Measurements from ENCODE around the gene CAMKMT.

CAMKMT gene

DNA sequence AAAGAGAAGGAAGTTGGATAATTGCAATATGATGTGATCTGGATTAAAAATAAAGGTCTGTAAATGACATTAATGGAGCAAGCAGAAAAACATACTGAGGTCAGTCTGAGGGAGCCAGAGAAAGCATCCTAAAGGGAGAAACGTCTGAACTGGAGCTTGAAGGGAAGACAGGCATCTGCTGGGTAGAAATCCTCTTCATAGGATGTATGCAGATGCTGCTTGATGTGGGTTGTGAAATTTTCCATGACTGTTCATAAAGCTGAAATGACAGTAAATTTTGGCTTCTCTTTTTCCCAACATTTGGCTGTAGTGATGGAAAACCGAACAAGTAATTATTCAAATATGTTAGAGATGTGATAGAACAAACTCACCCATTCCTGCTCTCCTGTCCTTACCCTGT, 287.6 kb downstream of the CAMKMT start:
- no peak for DNase-seq (ENCODE audit: low read depth, low spot score)

- no peak for DNase-seq (ENCODE audit: low read depth, low spot score)
Measured at GRCh38 chr2:44650796-44651195, 289.0 kb downstream of the CAMKMT start.

DNA sequence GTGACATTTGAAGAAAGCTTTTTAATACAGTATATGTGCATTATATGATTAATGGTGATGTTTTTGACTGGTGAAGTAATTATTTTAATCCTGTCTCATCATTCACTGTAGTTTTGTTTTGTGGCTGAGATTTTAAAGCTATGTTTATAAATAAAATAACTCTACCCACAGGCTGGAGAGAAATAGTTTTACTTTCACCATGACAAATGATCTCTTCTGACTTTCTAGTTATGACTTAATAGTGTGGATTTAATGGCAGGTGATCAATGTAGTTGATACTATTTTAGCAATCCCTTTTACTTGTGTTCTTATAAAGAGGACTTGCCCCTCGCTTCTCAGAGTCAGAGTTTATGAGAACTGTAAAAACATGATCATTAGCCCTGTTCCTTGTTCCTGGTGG, 290.2 kb downstream of the CAMKMT start:
- DNase-seq (ENCODE audit: low read depth, low spot score), result no peak

DNA sequence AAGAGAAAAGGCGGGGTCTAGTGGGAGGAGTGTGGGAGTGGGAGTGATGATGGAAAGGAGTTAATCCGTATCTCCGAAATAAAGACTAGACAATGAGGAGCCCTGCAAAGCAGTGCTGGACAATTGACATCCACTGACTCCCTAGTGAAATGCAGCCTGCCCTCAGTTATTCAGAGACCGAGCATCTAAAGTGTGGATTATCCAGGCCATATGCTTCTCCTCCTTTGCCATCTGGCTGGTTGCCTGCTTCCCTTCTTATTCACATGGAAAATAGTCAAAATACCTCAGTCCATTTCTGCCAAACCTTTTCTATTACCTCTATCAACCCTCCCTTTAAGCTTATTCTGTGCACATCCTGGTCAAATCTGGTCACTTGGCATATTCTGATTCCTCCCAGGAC, 291.0 kb downstream of the CAMKMT start:
- DNase-seq (ENCODE audit: low read depth, low spot score), result no peak

- DNase-seq (ENCODE audit: low read depth, low spot score), result no peak
Measured at GRCh38 chr2:44655401-44655864, 293.7 kb downstream of the CAMKMT start.

DNA sequence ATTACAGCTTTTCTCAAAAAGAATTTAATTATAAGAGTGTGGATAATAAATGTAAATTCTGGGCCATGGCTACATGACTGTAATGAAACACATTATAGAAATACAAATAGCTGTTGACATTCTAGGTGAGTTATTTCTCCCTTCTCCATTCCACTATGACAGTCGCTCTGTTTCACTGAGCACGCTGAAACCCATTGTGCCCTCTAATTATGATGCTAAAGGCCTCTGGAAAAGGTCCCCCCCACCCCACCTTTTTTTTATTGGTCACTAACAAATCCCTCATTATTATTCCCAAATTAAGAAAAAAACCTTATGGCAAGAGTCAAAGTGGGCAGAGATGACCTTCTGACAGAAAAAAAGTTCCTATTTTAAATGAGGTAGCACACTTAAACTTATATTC, 294.7 kb downstream of the CAMKMT start:
- no peak for DNase-seq (ENCODE audit: low read depth, low spot score)

GRCh38 chr2:44663471-44664073, 301.8 kb downstream of the CAMKMT start:
- no peak for DNase-seq (ENCODE audit: low read depth, low spot score)

DNA sequence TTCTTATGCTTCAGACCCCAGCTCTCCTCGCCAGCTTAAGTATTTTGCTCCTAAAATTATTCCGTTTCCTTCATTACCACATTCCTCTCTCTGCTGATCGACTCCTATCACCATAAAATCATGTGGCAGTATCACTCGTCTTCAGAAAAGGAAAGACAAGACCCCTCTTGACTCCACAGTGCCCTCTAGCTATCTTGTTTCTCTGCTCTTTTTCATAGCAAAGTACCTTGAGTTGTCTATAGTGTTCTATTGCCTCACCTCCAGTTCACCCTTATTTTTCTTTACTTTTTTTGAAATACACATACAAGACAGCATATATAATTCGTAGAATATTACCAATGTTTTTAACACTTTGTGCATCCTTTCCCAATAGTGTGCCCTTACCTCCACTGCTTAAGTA, 306.6 kb downstream of the CAMKMT start:
- DNase-seq (ENCODE audit: low read depth, low spot score), result no peak

DNA sequence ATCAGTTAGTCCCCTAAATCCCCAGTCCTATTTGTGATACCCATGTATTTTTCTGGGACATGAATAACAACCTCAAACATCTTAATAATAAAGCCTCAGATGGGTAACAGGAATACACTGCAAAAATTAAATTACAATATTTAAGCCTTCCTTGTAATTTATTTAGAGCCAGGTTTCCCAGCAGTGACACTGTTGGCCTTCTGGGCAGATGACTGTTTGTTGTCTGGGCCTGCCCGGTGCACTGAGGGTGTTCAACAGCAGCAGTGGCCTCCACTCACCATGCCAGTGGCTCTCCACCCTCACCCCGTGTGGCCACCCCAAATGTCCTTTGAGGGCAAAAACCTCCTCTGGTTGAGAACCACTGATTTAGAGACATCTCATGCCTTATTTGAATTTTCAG, 309.5 kb downstream of the CAMKMT start:
- DNase-seq (ENCODE audit: low read depth, low spot score), result no peak

DNA sequence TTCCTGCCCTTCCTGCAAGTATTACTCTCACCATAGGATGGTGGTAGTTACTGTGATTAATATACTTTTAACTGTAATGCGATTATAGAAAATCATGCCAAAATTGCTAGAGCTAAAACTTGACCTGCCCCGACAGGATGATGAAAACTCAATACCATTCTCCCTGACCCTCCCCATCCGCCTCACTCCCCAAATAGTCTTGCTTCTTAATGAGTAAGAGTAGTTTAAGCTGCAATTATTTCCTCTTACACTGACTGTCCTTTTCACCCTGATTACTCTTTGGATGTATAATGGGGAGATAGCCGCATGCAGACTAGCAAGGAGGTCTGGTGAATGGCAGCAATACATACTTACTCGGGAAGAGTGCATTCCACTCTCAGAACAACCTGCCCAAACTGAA, 310.2 kb downstream of the CAMKMT start:
- DNase-seq (ENCODE audit: low read depth, low spot score), result no peak

- DNase-seq (ENCODE audit: low read depth, low spot score), result no peak
Measured at GRCh38 chr2:44672431-44672830, 310.7 kb downstream of the CAMKMT start.

DNA sequence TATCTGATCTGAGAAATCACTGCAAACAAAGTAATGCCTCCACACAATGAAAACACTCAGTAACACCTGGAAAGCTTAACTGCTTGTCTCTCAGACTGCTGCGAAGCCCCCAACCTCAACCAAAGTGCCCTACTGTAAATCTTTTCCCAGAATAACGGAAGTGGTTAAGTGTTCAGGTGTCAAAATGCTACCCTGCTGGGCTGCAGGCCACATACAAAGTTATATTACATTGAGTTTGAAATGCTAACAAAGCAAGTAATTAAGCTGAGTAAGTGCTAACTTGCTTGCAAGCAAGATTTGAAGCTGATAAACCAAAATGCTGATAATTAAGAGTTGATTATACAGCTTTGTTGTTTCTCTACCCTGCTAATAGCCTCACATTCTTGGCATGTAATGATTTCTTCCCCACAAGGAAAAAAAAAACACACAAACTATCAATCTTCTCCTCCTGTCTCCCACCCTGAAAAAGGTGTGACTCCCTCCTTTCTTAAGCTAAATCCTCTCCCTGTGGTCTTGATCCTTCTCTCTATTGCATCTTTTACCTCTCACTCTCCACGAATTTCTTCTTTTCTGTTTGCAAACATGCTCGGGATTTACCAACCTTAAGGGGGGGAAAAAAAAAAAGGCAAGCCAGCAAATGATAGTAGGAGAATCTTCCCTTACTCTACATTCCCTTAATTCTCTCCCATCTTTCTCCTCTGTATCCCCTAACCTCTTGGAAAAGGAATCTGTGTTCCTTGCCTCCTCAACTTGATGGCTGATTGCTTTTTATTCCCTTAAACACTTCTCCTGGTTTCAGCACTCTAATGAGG, 312.9 kb downstream of the CAMKMT start:
- no peak for DNase-seq (ENCODE audit: low read depth, low spot score)

GRCh38 chr2:44676379-44676778, 314.6 kb downstream of the CAMKMT start:
- no peak for DNase-seq (ENCODE audit: low read depth, low spot score)

- DNase-seq (ENCODE audit: low read depth, low spot score), result no peak
Measured at GRCh38 chr2:44679584-44679983, 317.8 kb downstream of the CAMKMT start.

DNA sequence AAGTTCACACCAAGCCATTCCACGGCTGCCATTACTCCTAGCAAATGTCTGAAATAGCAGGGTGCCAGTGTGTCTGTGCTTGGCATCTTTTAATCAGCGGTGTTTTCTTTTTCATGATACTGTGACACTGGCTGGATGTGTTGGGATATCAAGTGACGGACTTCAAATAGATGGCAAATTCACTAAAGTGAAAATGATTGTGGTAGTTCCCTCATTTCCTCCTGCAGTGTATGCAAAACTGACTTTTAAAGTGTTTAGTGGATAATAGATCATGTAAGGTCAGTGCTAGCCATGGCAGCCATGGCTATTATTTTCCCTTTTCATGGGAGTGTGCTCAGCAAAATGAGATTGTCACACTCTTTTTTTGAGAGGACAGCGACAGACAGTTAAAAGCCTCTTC, 318.2 kb downstream of the CAMKMT start:
- no peak for DNase-seq (ENCODE audit: low read depth, low spot score)

- no peak for DNase-seq (ENCODE audit: low read depth, low spot score)
Measured at GRCh38 chr2:44680424-44680971, 318.8 kb downstream of the CAMKMT start.

GRCh38 chr2:44680983-44681531, 319.3 kb downstream of the CAMKMT start:
- no peak for DNase-seq (ENCODE audit: low read depth, low spot score)

GRCh38 chr2:44682459-44682858, 320.7 kb downstream of the CAMKMT start:
- no peak for DNase-seq (ENCODE audit: low read depth, low spot score)

GRCh38 chr2:44684559-44684958, 322.8 kb downstream of the CAMKMT start:
- no peak for DNase-seq (ENCODE audit: low read depth, low spot score)

GRCh38 chr2:44686561-44686960, 324.8 kb downstream of the CAMKMT start:
- DNase-seq (ENCODE audit: low read depth, low spot score), result no peak

GRCh38 chr2:44687686-44688455, 326.1 kb downstream of the CAMKMT start:
- DNase-seq (ENCODE audit: low read depth, low spot score), result no peak
